RWPE2 (cell line): ENCODE results near the gene CCR5.

Experiments used
- ATAC-seq: fragments of 200-7000 bp; cut with Tn5 transposase; 3 replicates; pipeline ENCODE4 v1.9.1; 2021; ENCODE audit warnings: low read depth
- DNase-seq: peaks from one replicate; pipeline ENCODE4 v3.0.0-alpha.2; 2020; ENCODE audit warnings: low spot score
- H3K27ac ChIP-seq: fragments of 450-650 bp; 2 replicates; pipeline ENCODE4 v1.5.1; 2017; ENCODE audit warnings: mild to moderate bottlenecking; ENCODE audit not compliant: poor library complexity, severe bottlenecking
- H3K27me3 ChIP-seq: fragments of 250-450 bp; sonication (Bioruptor Pico); 2 replicates; pipeline ENCODE4 v1.5.1; 2021; ENCODE audit warnings: mild to moderate bottlenecking, moderate library complexity; ENCODE audit not compliant: insufficient read depth, poor library complexity, severe bottlenecking
- H3K36me3 ChIP-seq: fragments of 250-450 bp; sonication (Bioruptor Pico); 2 replicates; pipeline ENCODE4 v1.5.1; 2020; ENCODE audit warnings: low read depth, mild to moderate bottlenecking, moderate library complexity
- H3K4me1 ChIP-seq: fragments of 250-450 bp; sonication (Bioruptor Pico); 2 replicates; pipeline ENCODE4 v1.5.1; 2021; ENCODE audit warnings: mild to moderate bottlenecking, moderate library complexity; ENCODE audit not compliant: insufficient read depth, poor library complexity, severe bottlenecking
- H3K4me3 ChIP-seq: fragments of 250-450 bp; sonication (Bioruptor Pico); 2 replicates; pipeline ENCODE4 v1.5.1; 2021; ENCODE audit warnings: mild to moderate bottlenecking, moderate library complexity; ENCODE audit not compliant: severe bottlenecking
- H3K9me3 ChIP-seq: fragments of 250-450 bp; sonication (Bioruptor Pico); 2 replicates; pipeline ENCODE4 v1.5.1; 2021; ENCODE audit warnings: mild to moderate bottlenecking, moderate library complexity; ENCODE audit not compliant: severe bottlenecking
- TF ChIP-seq, protein P1 (sequence below): fragments of 450-650 bp; IDR thresholded peaks from one replicate; pipeline ENCODE4 v1.5.1; 2017; ENCODE audit warnings: mild to moderate bottlenecking, moderate library complexity; ENCODE audit not compliant: poor library complexity, severe bottlenecking

The CCR5 gene

DNA sequence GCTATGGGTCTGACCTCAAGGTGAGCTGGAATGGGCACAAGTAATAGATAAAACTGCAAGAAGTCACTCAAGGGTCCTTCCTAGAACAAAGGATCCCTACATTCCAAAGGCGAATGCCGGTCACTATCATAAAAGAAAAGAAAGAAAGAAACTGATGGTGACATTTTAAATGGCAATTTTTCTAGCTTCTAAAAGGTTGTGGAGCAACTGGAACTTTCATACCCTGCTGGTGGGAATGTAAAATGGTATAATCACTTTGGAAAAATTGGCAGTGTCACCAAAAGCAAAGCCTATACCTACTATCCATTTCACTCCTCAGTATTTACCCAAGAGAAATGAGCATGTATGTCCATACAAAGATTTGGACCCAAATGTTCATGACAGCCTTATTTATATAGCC, 40.5 kb downstream of the CCR5 start:
- ATAC-seq = no peak

DNA sequence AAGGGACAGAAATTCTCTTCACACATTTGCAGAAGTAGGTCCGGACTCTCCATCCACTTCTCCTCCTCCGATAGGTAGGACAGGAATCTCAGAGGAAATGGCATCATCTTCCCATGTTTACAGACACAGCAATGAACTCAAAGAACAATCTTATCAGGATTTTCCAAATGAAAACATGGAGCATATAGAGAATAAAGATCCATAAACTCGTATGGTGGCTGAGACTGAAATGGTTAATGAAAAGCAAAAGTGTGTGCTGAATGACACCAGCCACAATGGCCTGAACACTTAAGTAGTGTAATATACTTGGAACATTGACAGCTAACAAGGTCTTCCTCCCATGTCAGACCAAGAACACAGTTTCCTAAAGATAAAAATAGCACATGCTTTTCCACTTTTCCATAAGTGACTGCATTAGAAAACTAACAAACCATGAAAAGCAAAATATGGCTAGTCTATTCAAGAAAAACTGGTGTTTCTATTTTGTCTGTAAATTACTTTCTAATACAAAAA, 42.1 kb downstream of the CCR5 start:
- DNase-seq (no peak), ATAC-seq (no peak)
- Histone ChIP-seq H3K36me3 (no peaks in the 10 kb centered on the region), H3K27ac (no peak overlapping the region), H3K9me3 (no peaks in the 10 kb centered on the region), H3K4me3 (no peak overlapping the region), H3K27me3 (no peaks in the 10 kb centered on the region), H3K4me1 (peaks cover 11% of the 10 kb centered on the region)
- TF ChIP-seq, protein P1, sequence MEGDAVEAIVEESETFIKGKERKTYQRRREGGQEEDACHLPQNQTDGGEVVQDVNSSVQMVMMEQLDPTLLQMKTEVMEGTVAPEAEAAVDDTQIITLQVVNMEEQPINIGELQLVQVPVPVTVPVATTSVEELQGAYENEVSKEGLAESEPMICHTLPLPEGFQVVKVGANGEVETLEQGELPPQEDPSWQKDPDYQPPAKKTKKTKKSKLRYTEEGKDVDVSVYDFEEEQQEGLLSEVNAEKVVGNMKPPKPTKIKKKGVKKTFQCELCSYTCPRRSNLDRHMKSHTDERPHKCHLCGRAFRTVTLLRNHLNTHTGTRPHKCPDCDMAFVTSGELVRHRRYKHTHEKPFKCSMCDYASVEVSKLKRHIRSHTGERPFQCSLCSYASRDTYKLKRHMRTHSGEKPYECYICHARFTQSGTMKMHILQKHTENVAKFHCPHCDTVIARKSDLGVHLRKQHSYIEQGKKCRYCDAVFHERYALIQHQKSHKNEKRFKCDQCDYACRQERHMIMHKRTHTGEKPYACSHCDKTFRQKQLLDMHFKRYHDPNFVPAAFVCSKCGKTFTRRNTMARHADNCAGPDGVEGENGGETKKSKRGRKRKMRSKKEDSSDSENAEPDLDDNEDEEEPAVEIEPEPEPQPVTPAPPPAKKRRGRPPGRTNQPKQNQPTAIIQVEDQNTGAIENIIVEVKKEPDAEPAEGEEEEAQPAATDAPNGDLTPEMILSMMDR = no peak

More for the DNA sequence above, 40.5 kb downstream of the CCR5 start:
- peaks cover 19% of the 10 kb centered on the region for H3K4me1 ChIP-seq
- H3K27ac ChIP-seq = no peak overlapping the region
- H3K9me3 ChIP-seq = no peaks in the 10 kb centered on the region
- no peak for DNase-seq
- no peak overlapping the region for H3K4me3 ChIP-seq
- no peaks in the 10 kb centered on the region for H3K27me3 ChIP-seq
- TF ChIP-seq, protein P1 = no peak
- H3K36me3 ChIP-seq = no peaks in the 10 kb centered on the region

DNA sequence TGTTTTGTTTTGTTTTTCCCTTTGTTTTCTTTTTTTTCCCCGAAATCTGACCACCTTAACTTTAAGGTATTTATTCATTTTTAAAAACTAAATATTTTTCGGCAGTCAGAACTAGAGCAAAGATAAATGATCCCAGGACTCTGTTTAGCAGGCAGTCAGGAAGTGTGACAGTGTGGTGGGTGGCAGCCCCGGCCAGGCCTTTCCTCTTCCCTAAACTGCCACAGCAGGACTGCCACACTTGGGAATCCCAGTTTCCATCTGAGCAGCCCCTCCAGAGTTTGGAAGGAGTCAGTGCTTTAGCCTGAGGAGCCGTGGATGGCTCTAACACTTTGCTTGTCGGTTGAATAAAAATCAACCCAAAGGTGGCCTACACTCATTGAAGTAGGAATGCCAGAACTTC, 43.2 kb downstream of the CCR5 start:
- Histone ChIP-seq H3K36me3 (no peaks in the 10 kb centered on the region), H3K9me3 (no peaks in the 10 kb centered on the region), H3K4me1 (peaks cover 11% of the 10 kb centered on the region), H3K4me3 (no peak overlapping the region), H3K27me3 (no peaks in the 10 kb centered on the region), H3K27ac (no peak overlapping the region)
- ATAC-seq (no peak), DNase-seq (no peak)
- TF ChIP-seq, protein P1 = no peak

DNA sequence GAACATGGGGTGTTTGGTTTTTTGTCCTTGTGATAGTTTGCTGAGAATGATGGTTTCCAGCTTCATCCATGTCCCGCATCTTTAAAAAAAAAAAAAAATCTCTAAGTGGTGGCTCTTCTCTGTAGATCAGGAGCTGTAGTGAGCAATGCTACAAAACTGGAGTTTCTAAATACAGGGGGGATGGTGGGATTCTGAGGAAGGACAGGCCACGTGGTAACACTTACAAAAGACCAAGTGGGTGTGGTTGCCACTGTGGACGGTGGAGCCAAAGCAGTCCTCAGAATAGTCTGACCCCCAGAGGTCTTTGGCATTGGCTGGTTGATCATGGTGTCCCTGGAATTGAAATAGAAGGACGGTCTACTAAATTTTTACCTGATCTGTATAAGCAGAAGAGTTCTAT, 44.0 kb downstream of the CCR5 start:
- no peak overlapping the region for H3K4me3 ChIP-seq
- no peaks in the 10 kb centered on the region for H3K9me3 ChIP-seq
- H3K27ac ChIP-seq = no peak overlapping the region
- ATAC-seq (no peak), DNase-seq (no peak)
- H3K36me3 ChIP-seq = no peaks in the 10 kb centered on the region
- TF ChIP-seq, protein P1 = no peak
- H3K27me3 ChIP-seq = no peaks in the 10 kb centered on the region
- H3K4me1 ChIP-seq = peaks cover 11% of the 10 kb centered on the region

DNA sequence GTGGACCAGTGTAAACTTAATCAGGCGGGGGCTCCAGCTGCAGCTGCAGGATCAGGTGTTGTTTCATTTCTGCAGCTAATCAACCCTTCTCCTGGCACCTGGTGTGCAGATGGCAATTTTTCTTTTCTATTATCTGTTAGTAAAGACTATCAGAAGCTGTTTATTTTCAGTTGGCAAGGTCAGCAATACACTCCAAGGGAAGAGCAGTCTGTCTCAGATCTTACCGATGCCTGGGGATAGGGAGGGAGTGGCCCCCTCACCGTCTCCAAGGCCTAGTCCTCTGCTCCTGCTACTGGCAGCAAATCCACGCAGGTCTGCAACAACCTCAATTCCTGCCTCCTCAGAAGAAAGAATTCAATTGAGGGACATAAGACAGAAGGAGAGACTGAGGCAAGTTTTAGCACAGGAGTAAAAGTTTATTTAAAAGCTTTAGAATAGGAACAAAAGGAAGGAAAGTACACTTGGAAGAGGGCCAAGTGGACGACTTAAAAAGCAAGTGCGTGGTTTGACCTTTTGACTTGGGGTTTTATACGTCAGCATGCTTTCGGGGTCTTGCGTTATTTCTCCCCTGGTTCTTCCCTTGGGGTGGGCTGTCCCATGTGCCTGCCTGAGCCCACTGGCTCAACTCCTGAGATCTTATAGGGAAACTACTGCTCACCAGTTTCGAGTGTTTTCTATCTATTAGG, 45.5 kb downstream of the CCR5 start:
- Histone ChIP-seq H3K4me1 (peaks cover 11% of the 10 kb centered on the region), H3K4me3 (no peak overlapping the region), H3K27ac (no peak overlapping the region), H3K36me3 (no peaks in the 10 kb centered on the region), H3K27me3 (no peaks in the 10 kb centered on the region), H3K9me3 (no peaks in the 10 kb centered on the region)
- TF ChIP-seq, protein P1 = no peak
- DNase-seq (no peak), ATAC-seq (no peak)
